Stimulated activated CD8-positive, alpha-beta memory T cell treated with anti-CD3 and anti-CD28 coated beads, Interleukin-7, amount 100 ng/mL, for 1 hour (primary cell): ENCODE results near the gene MLXIPL.
"Not testable (repeated sequence)": the region's sequence is repeated elsewhere in the genome, so short reads cannot be mapped to it uniquely, and the experiment has no call there.

Source experiments
- DNase-seq, 2 donors: peaks; one replicate each; pipeline ENCODE4 v3.0.0-alpha.2; 2020; ENCODE audit warnings: low read depth in 2 of 2

MLXIPL gene

GRCh38 chr7:73646785-73647724 is 22.7 kb upstream of the MLXIPL start:
- no peak for DNase-seq

GRCh38 chr7:73645643-73646174 is 21.4 kb upstream of the MLXIPL start:
- no peak for DNase-seq

DNA sequence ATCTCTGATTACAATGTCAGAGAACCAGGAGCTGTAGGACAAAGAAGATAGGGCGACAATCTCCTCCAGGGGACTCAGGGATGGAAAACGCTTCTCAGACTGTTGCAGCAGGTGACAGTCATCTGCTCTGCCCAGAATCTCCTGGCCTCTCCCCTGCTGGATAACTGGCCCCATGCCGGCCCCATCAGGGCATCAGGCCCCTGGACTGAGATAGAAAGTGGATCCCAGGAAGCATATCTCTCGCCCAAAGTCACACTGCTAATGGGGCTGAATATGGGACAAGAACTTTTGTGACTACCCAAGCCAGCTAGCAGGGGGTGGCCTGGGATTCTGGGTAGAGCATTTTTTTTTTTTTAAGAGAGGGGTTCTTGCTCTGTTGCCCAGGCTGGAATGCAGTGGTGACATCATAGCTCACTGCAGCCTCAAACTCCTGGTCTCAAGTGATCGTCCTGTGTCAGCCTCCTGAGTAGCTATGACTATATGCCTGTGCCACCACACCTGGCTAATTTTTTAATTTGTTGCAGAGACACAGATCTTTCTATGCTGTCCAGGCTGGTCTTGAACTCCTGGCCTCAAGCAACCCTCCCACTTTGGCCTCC is 20.5 kb upstream of the MLXIPL start:
- no peak for DNase-seq

DNA sequence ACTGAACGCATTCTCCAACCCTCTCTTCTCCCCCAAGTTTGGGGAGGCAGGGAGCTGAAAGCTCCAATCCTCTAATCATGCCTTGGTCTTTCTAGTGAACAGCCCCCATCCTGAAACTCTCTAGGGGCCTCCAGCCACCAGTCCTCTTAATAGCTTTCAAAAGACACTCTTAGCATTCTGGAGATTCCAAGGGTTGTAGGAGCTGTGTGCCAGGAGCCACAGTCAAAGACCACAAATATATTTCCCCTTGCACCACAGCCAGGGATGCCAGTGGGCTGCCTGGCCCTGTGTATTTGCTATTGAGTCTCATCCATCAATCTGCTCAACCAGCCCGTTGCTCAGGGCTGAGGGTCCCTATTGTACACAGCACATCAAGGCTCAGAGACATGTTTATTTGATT is 18.5 kb upstream of the MLXIPL start:
- DNase-seq: no peak

GRCh38 chr7:73638911-73639310 is 14.6 kb upstream of the MLXIPL start:
- no peak for DNase-seq

GRCh38 chr7:73635428-73636200 is 11.3 kb upstream of the MLXIPL start:
- DNase-seq: no peak

- no peak for DNase-seq
These were observed 9.5 kb upstream of the MLXIPL start for GRCh38 chr7:73633844-73634243.

DNA sequence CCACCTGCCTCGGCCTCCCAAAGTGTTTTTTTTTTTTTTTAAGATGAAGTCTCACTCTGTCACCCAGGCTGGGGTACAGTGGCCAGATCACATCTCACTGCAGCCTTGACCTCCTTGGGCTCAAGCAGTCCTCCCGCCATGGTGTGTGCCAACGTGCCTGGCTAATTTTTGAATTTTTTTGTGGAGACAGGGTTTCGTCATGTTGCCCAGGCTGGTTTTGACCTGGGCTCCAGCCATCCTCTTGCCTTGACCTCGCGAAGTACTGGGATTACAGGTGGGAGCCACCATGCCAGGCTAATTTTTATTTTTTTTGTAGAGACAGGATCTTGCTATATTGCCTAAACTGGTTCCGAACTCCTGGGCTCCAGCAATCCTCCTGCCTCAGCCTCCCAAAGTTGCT is 9.0 kb upstream of the MLXIPL start:
- DNase-seq: no peak

GRCh38 chr7:73631558-73631957 is 7.2 kb upstream of the MLXIPL start:
- no peak for DNase-seq

- DNase-seq: no peak
These were observed 4.2 kb upstream of the MLXIPL start for GRCh38 chr7:73628504-73628903.

DNA sequence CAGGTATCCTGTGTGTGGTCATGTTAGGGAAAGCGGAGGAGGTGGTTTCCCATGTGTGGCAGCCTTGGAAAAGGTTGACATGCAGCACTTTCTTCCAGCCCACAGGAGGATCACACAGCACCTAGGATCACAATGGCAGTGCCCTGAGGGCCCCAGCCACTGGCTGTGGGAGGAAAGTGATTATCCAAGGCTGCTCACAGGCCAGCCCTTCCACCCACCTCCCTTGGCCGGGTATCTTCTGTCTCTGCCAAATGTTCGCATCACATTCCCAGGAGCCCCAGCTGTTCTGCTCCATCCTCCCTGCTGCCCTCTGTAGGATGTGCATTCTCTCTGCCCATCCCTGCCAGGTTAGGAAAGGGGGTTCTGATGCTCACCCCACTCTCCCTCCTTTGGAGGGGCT is 2.5 kb upstream of the MLXIPL start:
- no peak for DNase-seq

- no peak for DNase-seq
These were observed 954 bp upstream of the MLXIPL start for GRCh38 chr7:73625276-73625675.

GRCh38 chr7:73624669-73625001 is 313 bp upstream of the MLXIPL start:
- no peak for DNase-seq

- DNase-seq: no peak
These were observed 1.2 kb downstream of the MLXIPL start for GRCh38 chr7:73622909-73623797.

DNA sequence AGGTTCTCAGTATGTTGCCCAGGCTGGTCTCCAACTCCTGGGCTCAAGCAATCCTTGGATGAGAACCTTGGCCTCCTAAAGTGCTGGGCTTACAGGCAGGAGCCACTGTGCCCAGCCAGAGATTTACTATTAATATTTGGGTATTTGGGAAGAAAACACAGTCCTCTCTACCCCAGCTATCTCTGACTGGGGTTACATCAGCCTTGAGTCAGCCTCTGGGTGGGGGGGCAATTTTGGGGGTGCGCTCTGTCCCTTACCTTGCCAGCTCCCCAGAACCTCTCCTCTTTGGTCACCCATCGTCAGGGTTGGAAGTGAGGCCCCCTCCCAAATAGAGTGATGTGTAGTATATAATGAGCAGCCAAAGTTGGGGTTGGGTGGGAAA is 1.8 kb downstream of the MLXIPL start:
- DNase-seq: no peak

- DNase-seq: no peak
These were observed 2.9 kb downstream of the MLXIPL start for GRCh38 chr7:73621168-73622063.

DNA sequence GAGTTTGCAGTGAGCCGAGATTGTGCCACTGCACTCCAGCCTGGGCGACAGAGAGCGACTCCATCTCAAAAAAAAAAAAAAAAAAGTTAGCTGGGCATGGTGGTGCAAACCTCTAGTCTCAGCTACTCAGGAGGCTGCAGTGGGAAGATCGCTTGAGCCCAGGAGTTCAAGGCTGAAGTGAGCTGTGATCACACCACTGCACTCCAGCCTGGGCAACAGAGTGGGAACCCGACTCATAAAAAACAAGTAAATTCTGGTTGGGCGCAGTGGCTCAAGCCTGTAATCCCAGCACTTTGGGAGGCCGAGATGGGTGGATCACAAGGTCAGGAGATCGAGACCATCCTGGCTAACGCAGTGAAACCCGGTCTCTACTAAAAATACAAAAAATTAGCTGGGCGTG is 4.9 kb downstream of the MLXIPL start:
- DNase-seq: not testable (repeated sequence)

DNA sequence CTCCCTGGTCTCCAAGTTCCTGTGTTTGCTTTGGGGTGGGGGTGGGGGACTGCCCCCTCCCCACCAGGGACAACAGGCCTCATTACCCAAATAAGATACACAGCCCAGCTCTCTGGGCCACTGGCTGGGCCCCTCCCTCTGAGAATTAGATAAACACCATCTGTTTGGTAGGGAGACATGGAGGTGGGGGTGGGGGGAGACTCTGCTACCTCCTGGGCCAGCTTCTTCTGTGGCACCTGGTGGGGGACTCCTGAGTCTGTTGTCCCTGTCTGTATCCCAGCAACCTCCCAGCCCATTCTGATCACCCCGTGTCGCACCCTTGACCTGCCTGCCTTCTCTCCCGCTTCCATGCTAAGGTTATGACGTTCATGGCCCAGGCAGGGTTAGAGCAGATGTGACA is 5.8 kb downstream of the MLXIPL start:
- DNase-seq: no peak

DNA sequence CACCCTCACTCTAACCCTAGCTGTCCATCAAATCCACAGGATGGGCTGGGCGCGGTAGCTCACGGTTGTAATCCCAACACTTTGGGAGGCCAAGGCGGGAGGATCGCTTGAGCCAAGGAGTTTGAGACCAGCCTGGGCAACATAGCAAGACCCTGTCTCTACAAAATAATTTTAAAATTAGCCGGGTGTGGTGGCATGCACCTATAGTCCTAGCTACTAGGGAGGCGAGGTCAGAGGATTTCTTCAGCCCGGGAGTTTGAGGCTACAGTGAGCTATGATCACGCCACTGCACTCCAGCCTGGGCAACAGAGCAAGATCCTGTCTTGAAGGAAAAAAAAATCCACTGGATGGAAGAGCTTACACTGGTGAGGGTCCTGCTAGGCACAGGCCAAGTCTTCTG is 6.8 kb downstream of the MLXIPL start:
- not testable (repeated sequence) for DNase-seq

DNA sequence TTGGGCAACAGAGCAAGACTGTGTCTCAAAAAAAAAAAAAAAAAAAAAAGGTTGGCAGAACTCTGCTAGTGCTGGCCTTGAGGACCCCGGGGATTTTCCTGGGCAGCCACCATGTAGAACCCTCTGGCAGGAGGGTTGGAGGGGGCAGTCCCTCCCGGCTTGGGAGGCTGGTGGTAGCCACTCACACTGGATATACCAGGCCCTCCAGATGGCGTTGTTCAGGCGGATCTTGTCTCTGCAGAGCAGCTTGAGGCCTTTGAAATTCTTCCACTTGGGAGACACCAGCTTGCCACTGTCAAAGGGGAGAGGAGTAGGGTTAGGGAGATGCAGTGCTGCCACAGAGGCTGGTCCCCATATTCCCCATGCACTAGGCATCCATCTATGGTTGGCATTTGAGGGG is 8.4 kb downstream of the MLXIPL start:
- no peak for DNase-seq
